ENCODE data around the gene NSL1. TPM values are rescaled to one million over a fixed set of nuclear protein-coding genes. Genes with fewer than 3 reads are reported as not detected.

Gene NSL1
- total and polyA plus RNA-seq, 2 donors from 2014 or later, result 19.5 to 34.5 TPM

DNA sequence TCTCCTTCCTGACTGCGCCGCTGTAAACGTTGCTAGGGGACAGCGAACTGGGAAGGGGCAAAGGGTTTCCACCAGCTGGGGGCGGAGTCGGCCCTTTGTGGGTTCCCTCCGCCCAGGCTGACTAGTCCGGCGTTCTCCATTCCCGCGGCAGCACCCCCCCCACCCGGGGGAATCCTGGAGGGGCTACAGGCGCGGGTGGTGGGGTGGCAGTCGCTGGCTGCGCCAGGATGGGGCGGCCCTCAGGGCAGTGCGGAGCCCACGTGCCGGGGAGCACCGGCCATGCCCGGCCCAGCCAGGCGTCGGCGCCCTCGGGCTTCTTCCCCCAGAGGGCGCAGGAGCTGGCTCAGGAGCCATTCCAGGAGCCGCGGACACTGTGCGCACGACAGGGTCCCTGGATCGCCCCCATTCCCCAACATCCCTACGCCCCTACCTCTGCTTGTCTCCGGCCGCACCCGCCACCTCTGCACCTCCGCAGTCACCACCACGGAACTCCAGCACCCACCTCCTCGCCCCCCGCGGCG is 92.4 kb downstream of the NSL1 start:
- Histone ChIP-seq H3K9me3 (ENCODE audit: control insufficient read depth in 2 of 3, insufficient read depth in 1 of 3, low read length in 3 of 3) (no peaks in the 10 kb centered on the region), H3K4me1 (ENCODE audit: control insufficient read depth in 2 of 3, insufficient read depth in 2 of 3, low read depth in 1 of 3, low read length in 3 of 3) (peaks cover 0 to 4% (median 4%) of the 10 kb centered on the region in 3 donors), H3K27me3 (ENCODE audit: control insufficient read depth, insufficient read depth, low read length) (peaks cover 22% of the 10 kb centered on the region), H3K9ac (ENCODE audit: low read length in 3 of 3) (no peak overlapping the region), H3K27ac (ENCODE audit: low read depth in 2 of 2, low read length in 2 of 2) (no peak overlapping the region), H3K36me3 (ENCODE audit: control insufficient read depth in 2 of 3, insufficient read depth in 3 of 3, low read length in 3 of 3) (no peaks in the 10 kb centered on the region), H3K4me3 (ENCODE audit: low read length in 3 of 3) (peak overlapping the region in 2 of 3 donors; percentile 23 to 47)
- intact Hi-C loops (cut with DNase I), result no loop called here
- TF ChIP-seq, protein P1, sequence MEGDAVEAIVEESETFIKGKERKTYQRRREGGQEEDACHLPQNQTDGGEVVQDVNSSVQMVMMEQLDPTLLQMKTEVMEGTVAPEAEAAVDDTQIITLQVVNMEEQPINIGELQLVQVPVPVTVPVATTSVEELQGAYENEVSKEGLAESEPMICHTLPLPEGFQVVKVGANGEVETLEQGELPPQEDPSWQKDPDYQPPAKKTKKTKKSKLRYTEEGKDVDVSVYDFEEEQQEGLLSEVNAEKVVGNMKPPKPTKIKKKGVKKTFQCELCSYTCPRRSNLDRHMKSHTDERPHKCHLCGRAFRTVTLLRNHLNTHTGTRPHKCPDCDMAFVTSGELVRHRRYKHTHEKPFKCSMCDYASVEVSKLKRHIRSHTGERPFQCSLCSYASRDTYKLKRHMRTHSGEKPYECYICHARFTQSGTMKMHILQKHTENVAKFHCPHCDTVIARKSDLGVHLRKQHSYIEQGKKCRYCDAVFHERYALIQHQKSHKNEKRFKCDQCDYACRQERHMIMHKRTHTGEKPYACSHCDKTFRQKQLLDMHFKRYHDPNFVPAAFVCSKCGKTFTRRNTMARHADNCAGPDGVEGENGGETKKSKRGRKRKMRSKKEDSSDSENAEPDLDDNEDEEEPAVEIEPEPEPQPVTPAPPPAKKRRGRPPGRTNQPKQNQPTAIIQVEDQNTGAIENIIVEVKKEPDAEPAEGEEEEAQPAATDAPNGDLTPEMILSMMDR (IDR thresholded peaks at IDR 0.05; ENCODE audit: borderline replicate concordance, extremely low read depth, insufficient read depth), result peak; percentile 31
- no peak for FAIRE-seq
- peak; percentile 53 to 84 (median 67) for DNase-seq

GRCh38 chr1:212698467-212699103 is 93.0 kb downstream of the NSL1 start:
- H3K9me3 ChIP-seq (ENCODE audit: control insufficient read depth in 2 of 3, insufficient read depth in 1 of 3, low read length in 3 of 3), result no peaks in the 10 kb centered on the region
- H3K9ac ChIP-seq (ENCODE audit: low read length in 3 of 3), result no peak overlapping the region
- intact Hi-C loops (cut with DNase I), result no loop called here
- H3K36me3 ChIP-seq (ENCODE audit: control insufficient read depth in 2 of 3, insufficient read depth in 3 of 3, low read length in 3 of 3), result no peaks in the 10 kb centered on the region
- peaks cover 22% of the 10 kb centered on the region for H3K27me3 ChIP-seq (ENCODE audit: control insufficient read depth, insufficient read depth, low read length)
- no peak for FAIRE-seq
- peaks cover 0 to 4% (median 4%) of the 10 kb centered on the region in 3 donors for H3K4me1 ChIP-seq (ENCODE audit: control insufficient read depth in 2 of 3, insufficient read depth in 2 of 3, low read depth in 1 of 3, low read length in 3 of 3)
- TF ChIP-seq, protein P1 (IDR thresholded peaks at IDR 0.05; ENCODE audit: borderline replicate concordance, extremely low read depth, insufficient read depth), result no peak
- DNase-seq, result no peak
- H3K27ac ChIP-seq (ENCODE audit: low read depth in 2 of 2, low read length in 2 of 2), result no peak overlapping the region
- peak overlapping the region in 2 of 3 donors; percentile 23 to 47 for H3K4me3 ChIP-seq (ENCODE audit: low read length in 3 of 3)

- no peak overlapping the region for H3K4me3 ChIP-seq (ENCODE audit: low read length in 3 of 3)
- no peak for FAIRE-seq
- TF ChIP-seq, protein P1 (IDR thresholded peaks at IDR 0.05; ENCODE audit: borderline replicate concordance, extremely low read depth, insufficient read depth), result no peak
- H3K36me3 ChIP-seq (ENCODE audit: control insufficient read depth in 2 of 3, insufficient read depth in 3 of 3, low read length in 3 of 3), result no peaks in the 10 kb centered on the region
- peaks cover 0 to 4% (median 4%) of the 10 kb centered on the region in 3 donors for H3K4me1 ChIP-seq (ENCODE audit: control insufficient read depth in 2 of 3, insufficient read depth in 2 of 3, low read depth in 1 of 3, low read length in 3 of 3)
- H3K9me3 ChIP-seq (ENCODE audit: control insufficient read depth in 2 of 3, insufficient read depth in 1 of 3, low read length in 3 of 3), result no peaks in the 10 kb centered on the region
- intact Hi-C loops (cut with DNase I), result no loop called here
- no peak overlapping the region for H3K9ac ChIP-seq (ENCODE audit: low read length in 3 of 3)
- H3K27me3 ChIP-seq (ENCODE audit: control insufficient read depth, insufficient read depth, low read length), result peaks cover 22% of the 10 kb centered on the region
- no peak overlapping the region for H3K27ac ChIP-seq (ENCODE audit: low read depth in 2 of 2, low read length in 2 of 2)
- DNase-seq, result no peak
These were observed 94.8 kb downstream of the NSL1 start for GRCh38 chr1:212696721-212697331.
